Liver (tissue), 9 donors: ENCODE results near the gene TTC4. TPM values are rescaled to one million over a fixed set of nuclear protein-coding genes. Genes with fewer than 3 reads are reported as not detected.

Source experiments
- DNase-seq: peaks from one replicate; pipeline ENCODE4 v3.0.0-alpha.2; 2017; ENCODE audit warnings: low spot score
- H3K27ac ChIP-seq, 2 donors: one replicate each; pipeline ENCODE4 v1.7.0; 2013; ENCODE audit warnings: inconsistent platforms in 2 of 2, low read length in 2 of 2, control low read depth in 1 of 2, low read depth in 1 of 2, mild to moderate bottlenecking in 1 of 2
- H3K27me3 ChIP-seq, 4 donors: one replicate each; pipeline versions ENCODE4 v1.6.1 to v1.7.0; 2013; ENCODE audit warnings: low read length in 3 of 4, inconsistent platforms in 1 of 4, mild to moderate bottlenecking in 1 of 4, moderate library complexity in 1 of 4; ENCODE audit not compliant: control insufficient read depth in 4 of 4, insufficient read depth in 4 of 4
- H3K36me3 ChIP-seq, 4 donors: one replicate each; pipeline versions ENCODE4 v1.6.1 to v1.7.0; 2013; ENCODE audit warnings: low read length in 3 of 4, mild to moderate bottlenecking in 3 of 4, low read depth in 1 of 4, moderate library complexity in 1 of 4; ENCODE audit not compliant: control insufficient read depth in 4 of 4, insufficient read depth in 3 of 4
- H3K4me1 ChIP-seq, 4 donors: one replicate each; pipeline versions ENCODE4 v1.6.1 to v1.7.0; 2013; ENCODE audit warnings: low read length in 3 of 4, mild to moderate bottlenecking in 3 of 4, moderate library complexity in 1 of 4; ENCODE audit not compliant: control insufficient read depth in 4 of 4, insufficient read depth in 4 of 4
- H3K4me3 ChIP-seq, 3 donors: one replicate each; pipeline versions ENCODE4 v1.6.1 to v1.7.0; 2013; ENCODE audit warnings: low read length in 3 of 3, control low read depth in 1 of 3, low read depth in 1 of 3, mild to moderate bottlenecking in 1 of 3
- H3K9ac ChIP-seq, 2 donors: one replicate each; pipeline ENCODE4 v1.7.0; 2013; ENCODE audit warnings: low read length in 2 of 2, mild to moderate bottlenecking in 2 of 2, moderate library complexity in 2 of 2, control low read depth in 1 of 2, low read depth in 1 of 2
- H3K9me3 ChIP-seq, 4 donors: one replicate each; pipeline versions ENCODE4 v1.6.1 to v1.7.0; 2013; ENCODE audit warnings: low read length in 3 of 4; ENCODE audit not compliant: control insufficient read depth in 4 of 4
- FOXA1 ChIP-seq: IDR thresholded peaks from 2 replicates; pipeline ENCODE4 v1.6.1; 2016; ENCODE audit warnings: antibody characterized with exemption
- HNF4A ChIP-seq, 2 donors: conservative IDR thresholded peaks; 2 replicates each; pipeline ENCODE4 v1.6.1; 2016; ENCODE audit warnings: antibody characterized with exemption in 2 of 2, mild to moderate bottlenecking in 2 of 2
- HNF4G ChIP-seq: IDR thresholded peaks from 2 replicates; pipeline ENCODE4 v1.6.1; 2016; ENCODE audit warnings: antibody characterized with exemption
- JUND ChIP-seq, 2 donors: IDR thresholded peaks; 2 replicates each; pipeline ENCODE4 v1.6.1; 2016; ENCODE audit warnings: antibody characterized with exemption in 2 of 2
- NR2F2 ChIP-seq: IDR thresholded peaks from 2 replicates; pipeline ENCODE4 v1.6.1; 2016; ENCODE audit warnings: antibody characterized with exemption
- RAD21 ChIP-seq, 2 donors: IDR thresholded peaks; 2 replicates each; pipeline ENCODE4 v1.6.1; 2016; ENCODE audit warnings: antibody characterized with exemption in 2 of 2, mild to moderate bottlenecking in 2 of 2
- RXRA ChIP-seq, 2 donors: IDR thresholded peaks; 2 replicates each; pipeline ENCODE4 v1.6.1; 2017 to 2018; ENCODE audit warnings: antibody characterized with exemption in 2 of 2, mild to moderate bottlenecking in 1 of 2
- TAF1 ChIP-seq: conservative IDR thresholded peaks from 2 replicates; pipeline ENCODE4 v1.6.1; 2016; ENCODE audit warnings: antibody characterized with exemption, mild to moderate bottlenecking
- YY1 ChIP-seq: IDR thresholded peaks from 2 replicates; pipeline ENCODE4 v1.6.1; 2016; ENCODE audit warnings: antibody characterized with exemption, mild to moderate bottlenecking
- WGBS: extraction: QIAGEN DNeasy Blood & Tissue Kit; methylation state at CpG from one replicate; pipeline ENCODE4 v1.1.7; 2013; 5-methylcytosine and 5-hydroxymethylcytosine counted together
- polyA plus RNA-seq, 2 donors: library from polyadenylated mRNA; stranded (reverse) in 1 of 2; unstranded in 1 of 2; fragments of 200-250 nt in 1 of 2; fragments of >200 nt in 1 of 2; fragmentation: Nextera tagmentation in 1 of 2; extraction: Ambion mirVana in 1 of 2; gene quantifications; one replicate each; pipeline versions ENCODE4 v1.2.1 to v1.2.3, GENCODE V29; 2013 to 2015
- total RNA-seq, 2 donors: library from RNA; depleted of rRNA; stranded (reverse); fragments of >200 nt; gene quantifications; one replicate each; pipeline ENCODE4 v1.2.3, GENCODE V29; 2014
- TF ChIP-seq, protein P1 (sequence below): fragments of 150-350 bp; IDR thresholded peaks from 2 replicates; pipeline ENCODE4 v1.5.1; 2017; ENCODE audit warnings: improper control_type of control experiment, low read depth, low read length; ENCODE audit not compliant: missing input control
- TF ChIP-seq, protein P2 (sequence below): IDR thresholded peaks from 2 replicates; pipeline ENCODE4 v1.6.1; 2016; ENCODE audit warnings: antibody characterized with exemption
- TF ChIP-seq, protein P3 (sequence below): IDR thresholded peaks from 2 replicates; pipeline ENCODE4 v1.6.1; 2016; ENCODE audit warnings: antibody characterized with exemption
- donor health status: healthy.
- donor health status: healthy.
- donor health status: healthy.
- donor health status: healthy.
- donor health status: healthy.

The TTC4 gene
- total and polyA plus RNA-seq, 4 donors, result 6.9 to 10.9 (median 8.1) TPM

DNA sequence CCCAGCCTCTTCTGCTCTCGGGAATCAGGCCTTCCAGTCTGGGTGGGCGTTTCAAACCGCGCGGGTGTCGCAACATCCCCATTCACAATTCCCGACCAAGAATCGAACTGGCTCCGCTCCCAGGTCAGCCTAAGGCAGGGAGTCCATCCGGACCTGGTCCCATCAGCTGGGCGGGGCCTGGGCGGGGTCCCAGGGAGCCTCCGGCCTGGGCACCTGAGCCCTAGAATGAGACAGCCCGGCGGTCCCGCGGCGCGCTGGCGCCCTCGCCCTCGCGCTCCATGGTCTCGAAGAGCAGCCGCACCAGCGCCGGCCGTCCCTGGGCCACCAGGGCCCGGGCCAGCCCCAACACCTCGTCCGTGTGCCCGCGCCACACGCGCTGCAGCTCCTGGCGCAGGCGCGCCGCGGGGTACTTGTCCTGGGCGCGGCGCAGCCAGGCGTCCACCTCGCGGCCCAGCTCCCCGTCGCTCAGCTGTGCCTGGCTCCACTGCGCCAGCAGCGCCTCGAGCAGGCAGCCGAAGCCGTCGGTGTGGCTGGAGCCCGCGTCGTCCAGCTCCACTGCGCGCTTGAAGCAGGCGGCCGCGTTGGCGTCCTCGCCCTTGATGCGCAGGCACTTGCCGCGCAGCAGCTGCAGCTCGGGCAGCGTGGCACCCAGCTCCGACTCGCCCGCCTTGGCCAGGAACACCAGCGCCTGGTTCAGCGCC, 65.5 kb downstream of the TTC4 start:
- no peaks in the 10 kb centered on the region for H3K9me3 ChIP-seq
- H3K9ac ChIP-seq, result no peak overlapping the region
- H3K4me1 ChIP-seq, result peaks cover 0 to 3% (median 0%) of the 10 kb centered on the region in 4 donors
- no peak overlapping the region for H3K27ac ChIP-seq
- TF ChIP-seq HNF4G (no peak), HNF4A (conservative IDR thresholded peaks at IDR 0.05) (peak in 1 of 2 donors; percentile 15)
- no peaks in the 10 kb centered on the region for H3K27me3 ChIP-seq
- DNase-seq, result peak; percentile 62
- H3K4me3 ChIP-seq, result peak overlapping the region in 1 of 3 donors; percentile 9
- peaks cover 0 to 10% (median 2%) of the 10 kb centered on the region in 4 donors for H3K36me3 ChIP-seq
- 53% methylated on average over 74 of the region's 74 CpGs for WGBS

DNA sequence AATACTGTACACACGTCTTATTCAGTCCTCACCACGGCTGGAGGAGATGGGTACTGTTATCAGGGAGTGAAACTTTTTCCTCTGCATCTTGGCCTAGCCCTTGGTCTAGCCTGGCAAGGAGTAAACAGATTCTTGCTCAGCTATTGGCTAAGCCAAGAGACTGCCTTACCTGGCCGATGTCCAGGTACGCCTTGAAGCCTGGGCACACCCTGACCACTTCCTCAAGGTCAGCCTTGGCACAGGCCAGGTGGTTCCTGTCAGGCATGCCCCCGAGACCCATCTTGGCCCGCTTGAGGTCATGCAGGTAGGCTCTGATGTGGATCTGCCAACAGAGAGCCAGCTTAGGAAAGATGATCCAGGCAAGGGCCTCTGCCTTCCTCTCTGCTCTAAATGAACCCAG, 66.5 kb downstream of the TTC4 start:
- Histone ChIP-seq H3K4me3 (no peak overlapping the region), H3K27ac (no peak overlapping the region), H3K9me3 (no peaks in the 10 kb centered on the region), H3K9ac (no peak overlapping the region), H3K4me1 (no peaks in the 10 kb centered on the region), H3K27me3 (no peaks in the 10 kb centered on the region), H3K36me3 (peaks cover 0 to 10% (median 2%) of the 10 kb centered on the region in 4 donors)
- 90% methylated on average over 6 of the region's 6 CpGs for WGBS
- DNase-seq, result no peak
- TF ChIP-seq RAD21 (IDR thresholded peaks at IDR 0.05) (no peak), FOXA1 (no peak), JUND (IDR thresholded peaks at IDR 0.05) (no peak), YY1 (no peak), HNF4G (no peak)
- TF ChIP-seq, protein P1, sequence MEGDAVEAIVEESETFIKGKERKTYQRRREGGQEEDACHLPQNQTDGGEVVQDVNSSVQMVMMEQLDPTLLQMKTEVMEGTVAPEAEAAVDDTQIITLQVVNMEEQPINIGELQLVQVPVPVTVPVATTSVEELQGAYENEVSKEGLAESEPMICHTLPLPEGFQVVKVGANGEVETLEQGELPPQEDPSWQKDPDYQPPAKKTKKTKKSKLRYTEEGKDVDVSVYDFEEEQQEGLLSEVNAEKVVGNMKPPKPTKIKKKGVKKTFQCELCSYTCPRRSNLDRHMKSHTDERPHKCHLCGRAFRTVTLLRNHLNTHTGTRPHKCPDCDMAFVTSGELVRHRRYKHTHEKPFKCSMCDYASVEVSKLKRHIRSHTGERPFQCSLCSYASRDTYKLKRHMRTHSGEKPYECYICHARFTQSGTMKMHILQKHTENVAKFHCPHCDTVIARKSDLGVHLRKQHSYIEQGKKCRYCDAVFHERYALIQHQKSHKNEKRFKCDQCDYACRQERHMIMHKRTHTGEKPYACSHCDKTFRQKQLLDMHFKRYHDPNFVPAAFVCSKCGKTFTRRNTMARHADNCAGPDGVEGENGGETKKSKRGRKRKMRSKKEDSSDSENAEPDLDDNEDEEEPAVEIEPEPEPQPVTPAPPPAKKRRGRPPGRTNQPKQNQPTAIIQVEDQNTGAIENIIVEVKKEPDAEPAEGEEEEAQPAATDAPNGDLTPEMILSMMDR, result no peak
- TF ChIP-seq, protein P2, sequence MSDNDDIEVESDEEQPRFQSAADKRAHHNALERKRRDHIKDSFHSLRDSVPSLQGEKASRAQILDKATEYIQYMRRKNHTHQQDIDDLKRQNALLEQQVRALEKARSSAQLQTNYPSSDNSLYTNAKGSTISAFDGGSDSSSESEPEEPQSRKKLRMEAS, result no peak
- TF ChIP-seq, protein P3, sequence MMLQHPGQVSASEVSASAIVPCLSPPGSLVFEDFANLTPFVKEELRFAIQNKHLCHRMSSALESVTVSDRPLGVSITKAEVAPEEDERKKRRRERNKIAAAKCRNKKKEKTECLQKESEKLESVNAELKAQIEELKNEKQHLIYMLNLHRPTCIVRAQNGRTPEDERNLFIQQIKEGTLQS, result no peak

DNA sequence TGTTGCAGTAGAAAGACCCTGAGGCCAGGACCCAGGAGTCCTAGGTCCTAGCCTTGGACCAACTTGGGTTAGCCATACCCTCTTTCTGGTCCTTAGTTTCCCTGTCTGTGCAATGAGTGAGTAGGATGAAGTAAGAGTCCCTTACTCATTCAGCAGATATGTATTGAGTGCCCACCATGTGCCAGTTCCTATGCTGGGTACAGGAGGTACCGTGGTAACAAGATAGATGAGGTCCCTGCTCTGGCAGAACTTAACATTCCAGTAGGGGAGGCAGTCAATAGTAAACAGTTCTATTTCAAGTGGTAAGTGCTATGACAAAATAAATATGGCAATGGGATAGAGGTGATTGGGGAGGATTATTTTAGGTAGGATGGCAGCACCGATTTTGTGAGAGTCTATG, 66.9 kb downstream of the TTC4 start:
- H3K9me3 ChIP-seq, result no peaks in the 10 kb centered on the region
- DNase-seq, result no peak
- TF ChIP-seq YY1, result no peak
- no peak for TF ChIP-seq FOXA1
- TF ChIP-seq HNF4G, result no peak
- TF ChIP-seq RXRA (IDR thresholded peaks at IDR 0.05), result no peak
- TF ChIP-seq, protein P2, result no peak
- TF ChIP-seq TAF1, result no peak
- no peak for TF ChIP-seq NR2F2
- H3K4me3 ChIP-seq, result no peak overlapping the region
- no peak overlapping the region for H3K27ac ChIP-seq
- 85% methylated on average over 2 of the region's 2 CpGs for WGBS
- H3K27me3 ChIP-seq, result no peaks in the 10 kb centered on the region
- no peaks in the 10 kb centered on the region for H3K4me1 ChIP-seq
- peaks cover 0 to 10% (median 2%) of the 10 kb centered on the region in 4 donors for H3K36me3 ChIP-seq
- H3K9ac ChIP-seq, result no peak overlapping the region
